Measurements from ENCODE around the gene SAFB2.

Gene SAFB2

DNA sequence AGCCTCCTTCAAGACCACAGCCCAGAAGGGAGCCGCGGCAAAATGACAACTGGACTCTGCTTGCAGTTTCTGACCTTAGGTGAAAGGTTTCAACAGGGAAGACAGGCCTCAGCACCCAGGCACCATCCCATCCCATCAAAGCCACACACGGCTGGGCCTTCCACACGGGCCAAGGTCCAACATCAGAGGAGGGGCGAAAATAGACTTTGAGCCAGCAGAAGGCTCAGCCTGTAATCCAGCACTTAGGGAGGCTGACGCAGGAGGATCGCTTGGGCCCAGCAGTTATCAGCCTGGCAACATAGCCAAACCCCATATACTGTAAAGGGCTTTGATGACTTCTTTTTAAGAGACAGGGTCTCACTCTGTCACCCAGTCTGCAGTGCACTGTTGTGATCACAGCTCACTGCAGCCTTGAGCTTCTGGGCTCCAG, 28.0 kb downstream of the SAFB2 start:
- POLR2A ChIA-PET, result no interaction called here
- no peaks in the 10 kb centered on the region for H3K9me3 ChIP-seq (ENCODE audit: control insufficient read depth, insufficient read depth, low read depth, low read length)
- H3K4me3 ChIP-seq (ENCODE audit: low read depth, low read length), result no peak overlapping the region
- no peak overlapping the region for H3K27ac ChIP-seq (ENCODE audit: extremely low read depth, low read depth, low read length)
- no peaks in the 10 kb centered on the region for H3K4me1 ChIP-seq (ENCODE audit: control insufficient read depth, insufficient read depth, low read length)
- CTCF ChIA-PET, result interaction anchor here (1.2 kb wide), 1 partner anchor 59 kb away, joined by 3 read pairs; no protein-coding TSS in a partner anchor
- peaks cover 30 to 98% of the 10 kb centered on the region in 2 experiments for H3K36me3 ChIP-seq (ENCODE audit: control insufficient read depth in 2 of 2, insufficient read depth in 1 of 2, low read length in 2 of 2)
- TF ChIP-seq YY2 (tag by site-specific recombination; IDR thresholded peaks at IDR 0.05), result no peak
- TF ChIP-seq, protein P1, sequence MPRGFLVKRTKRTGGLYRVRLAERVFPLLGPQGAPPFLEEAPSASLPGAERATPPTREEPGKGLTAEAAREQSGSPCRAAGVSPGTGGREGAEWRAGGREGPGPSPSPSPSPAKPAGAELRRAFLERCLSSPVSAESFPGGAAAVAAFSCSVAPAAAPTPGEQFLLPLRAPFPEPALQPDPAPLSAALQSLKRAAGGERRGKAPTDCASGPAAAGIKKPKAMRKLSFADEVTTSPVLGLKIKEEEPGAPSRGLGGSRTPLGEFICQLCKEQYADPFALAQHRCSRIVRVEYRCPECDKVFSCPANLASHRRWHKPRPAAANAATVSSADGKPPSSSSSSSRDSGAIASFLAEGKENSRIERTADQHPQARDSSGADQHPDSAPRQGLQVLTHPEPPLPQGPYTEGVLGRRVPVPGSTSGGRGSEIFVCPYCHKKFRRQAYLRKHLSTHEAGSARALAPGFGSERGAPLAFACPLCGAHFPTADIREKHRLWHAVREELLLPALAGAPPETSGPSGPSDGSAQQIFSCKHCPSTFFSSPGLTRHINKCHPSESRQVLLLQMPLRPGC (tag by site-specific recombination; IDR thresholded peaks at IDR 0.05), result no peak
- no peak for TF ChIP-seq OSR2 (tag by site-specific recombination; IDR thresholded peaks at IDR 0.05)
- TF ChIP-seq ZNF214 (tag by site-specific recombination; IDR thresholded peaks at IDR 0.05; ENCODE audit: borderline replicate concordance), result no peak
- no peak for TF ChIP-seq WT1 (tag by site-specific recombination; IDR thresholded peaks at IDR 0.05)
- no peak for TF ChIP-seq ZFP41 (tag by site-specific recombination; IDR thresholded peaks at IDR 0.05; ENCODE audit: borderline replicate concordance)
- TF ChIP-seq ZNF521 (tag by site-specific recombination; IDR thresholded peaks at IDR 0.05), result no peak
- no peak for TF ChIP-seq FEZF1 (tag by site-specific recombination; IDR thresholded peaks at IDR 0.05)
- no peak for TF ChIP-seq ZNF132 (tag by site-specific recombination; IDR thresholded peaks at IDR 0.05; ENCODE audit: borderline replicate concordance)
- TF ChIP-seq ZNF624 (tag by site-specific recombination; IDR thresholded peaks at IDR 0.05), result no peak
- TF ChIP-seq ZFHX2 (tag by site-specific recombination; conservative IDR thresholded peaks at IDR 0.05), result no peak
- no peak for TF ChIP-seq ZNF626 (tag by site-specific recombination; IDR thresholded peaks at IDR 0.05)
- no peak for TF ChIP-seq ZNF529 (tag by site-specific recombination; IDR thresholded peaks at IDR 0.05; ENCODE audit: insufficient replicate concordance)
- no peak for TF ChIP-seq SP3 (tag by site-specific recombination; IDR thresholded peaks at IDR 0.05)

DNA sequence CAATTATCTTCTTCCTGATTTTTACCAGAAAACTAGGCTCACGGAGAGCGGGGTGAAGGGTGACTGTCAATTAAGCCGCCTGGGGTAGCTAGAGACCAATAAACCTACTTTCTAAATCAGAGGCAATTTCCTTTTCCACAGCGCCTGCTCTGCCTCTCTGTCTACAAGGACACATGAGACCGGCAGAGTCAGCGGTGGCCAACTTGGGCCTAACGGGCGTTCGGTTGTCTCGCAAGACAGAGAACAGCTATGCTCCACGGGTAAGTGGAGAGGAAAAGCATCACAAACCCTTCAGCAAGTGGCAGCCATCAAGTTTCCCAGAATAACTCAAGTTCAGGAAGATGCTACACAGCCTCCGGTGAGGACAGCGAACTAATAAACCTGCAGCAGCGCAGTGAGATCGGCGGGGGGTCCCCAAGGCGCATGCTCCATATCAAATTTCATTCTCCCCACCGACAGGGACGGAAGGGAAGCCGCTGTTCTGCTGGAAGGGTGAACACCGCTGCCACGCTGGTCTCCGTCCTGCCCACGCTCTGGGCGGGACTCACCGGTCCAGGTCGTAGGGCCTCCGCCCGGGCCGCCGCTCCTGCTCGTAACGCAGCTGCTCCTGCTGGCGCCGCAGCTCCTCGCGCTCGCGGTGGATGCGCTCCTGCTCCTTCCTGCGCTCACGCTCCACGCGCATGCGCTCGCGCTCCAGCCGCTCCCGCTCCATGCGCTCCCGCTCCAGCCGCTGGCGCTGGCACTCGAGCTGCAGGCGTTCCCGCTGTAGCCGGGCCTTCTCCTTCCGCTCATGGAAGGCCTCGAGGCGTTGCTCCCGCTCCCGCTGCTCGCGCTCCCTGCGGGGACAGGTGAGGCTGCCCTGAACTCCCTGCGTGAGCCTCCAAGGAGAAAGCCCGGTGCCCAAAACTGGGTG, 29.0 kb downstream of the SAFB2 start:
- Histone ChIP-seq H3K9me3 (ENCODE audit: control insufficient read depth, insufficient read depth, low read depth, low read length) (no peaks in the 10 kb centered on the region), H3K36me3 (ENCODE audit: control insufficient read depth in 2 of 2, insufficient read depth in 1 of 2, low read length in 2 of 2) (peaks cover 23 to 98% of the 10 kb centered on the region in 2 experiments), H3K4me3 (ENCODE audit: low read depth, low read length) (no peak overlapping the region), H3K27ac (ENCODE audit: extremely low read depth, low read depth, low read length) (no peak overlapping the region), H3K4me1 (ENCODE audit: control insufficient read depth, insufficient read depth, low read length) (no peaks in the 10 kb centered on the region)
- TF ChIP-seq FEZF1 (tag by site-specific recombination; IDR thresholded peaks at IDR 0.05) (no peak), ZNF677 (tag by site-specific recombination; IDR thresholded peaks at IDR 0.05) (no peak), ZNF658 (tag by site-specific recombination; IDR thresholded peaks at IDR 0.05) (no peak), ZNF529 (tag by site-specific recombination; IDR thresholded peaks at IDR 0.05; ENCODE audit: insufficient replicate concordance) (no peak), ZBTB8A (tag by site-specific recombination; IDR thresholded peaks at IDR 0.05) (no peak), ZNF133 (tag by site-specific recombination; IDR thresholded peaks at IDR 0.05) (no peak), ZNF560 (tag by site-specific recombination; IDR thresholded peaks at IDR 0.05; ENCODE audit: borderline replicate concordance) (no peak), ZNF660 (tag by site-specific recombination; IDR thresholded peaks at IDR 0.05) (no peak), ZNF248 (tag by site-specific recombination; IDR thresholded peaks at IDR 0.05) (no peak), ZNF791 (tag by site-specific recombination; IDR thresholded peaks at IDR 0.05) (no peak)
- TF ChIP-seq, protein P2, sequence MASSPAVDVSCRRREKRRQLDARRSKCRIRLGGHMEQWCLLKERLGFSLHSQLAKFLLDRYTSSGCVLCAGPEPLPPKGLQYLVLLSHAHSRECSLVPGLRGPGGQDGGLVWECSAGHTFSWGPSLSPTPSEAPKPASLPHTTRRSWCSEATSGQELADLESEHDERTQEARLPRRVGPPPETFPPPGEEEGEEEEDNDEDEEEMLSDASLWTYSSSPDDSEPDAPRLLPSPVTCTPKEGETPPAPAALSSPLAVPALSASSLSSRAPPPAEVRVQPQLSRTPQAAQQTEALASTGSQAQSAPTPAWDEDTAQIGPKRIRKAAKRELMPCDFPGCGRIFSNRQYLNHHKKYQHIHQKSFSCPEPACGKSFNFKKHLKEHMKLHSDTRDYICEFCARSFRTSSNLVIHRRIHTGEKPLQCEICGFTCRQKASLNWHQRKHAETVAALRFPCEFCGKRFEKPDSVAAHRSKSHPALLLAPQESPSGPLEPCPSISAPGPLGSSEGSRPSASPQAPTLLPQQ (tag by site-specific recombination; IDR thresholded peaks at IDR 0.05), result no peak
- TF ChIP-seq, protein P3, sequence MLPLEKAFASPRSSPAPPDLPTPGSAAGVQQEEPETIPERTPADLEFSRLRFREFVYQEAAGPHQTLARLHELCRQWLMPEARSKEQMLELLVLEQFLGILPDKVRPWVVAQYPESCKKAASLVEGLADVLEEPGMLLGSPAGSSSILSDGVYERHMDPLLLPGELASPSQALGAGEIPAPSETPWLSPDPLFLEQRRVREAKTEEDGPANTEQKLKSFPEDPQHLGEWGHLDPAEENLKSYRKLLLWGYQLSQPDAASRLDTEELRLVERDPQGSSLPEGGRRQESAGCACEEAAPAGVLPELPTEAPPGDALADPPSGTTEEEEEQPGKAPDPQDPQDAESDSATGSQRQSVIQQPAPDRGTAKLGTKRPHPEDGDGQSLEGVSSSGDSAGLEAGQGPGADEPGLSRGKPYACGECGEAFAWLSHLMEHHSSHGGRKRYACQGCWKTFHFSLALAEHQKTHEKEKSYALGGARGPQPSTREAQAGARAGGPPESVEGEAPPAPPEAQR (tag by site-specific recombination; IDR thresholded peaks at IDR 0.05), result no peak
- TF ChIP-seq, protein P4, sequence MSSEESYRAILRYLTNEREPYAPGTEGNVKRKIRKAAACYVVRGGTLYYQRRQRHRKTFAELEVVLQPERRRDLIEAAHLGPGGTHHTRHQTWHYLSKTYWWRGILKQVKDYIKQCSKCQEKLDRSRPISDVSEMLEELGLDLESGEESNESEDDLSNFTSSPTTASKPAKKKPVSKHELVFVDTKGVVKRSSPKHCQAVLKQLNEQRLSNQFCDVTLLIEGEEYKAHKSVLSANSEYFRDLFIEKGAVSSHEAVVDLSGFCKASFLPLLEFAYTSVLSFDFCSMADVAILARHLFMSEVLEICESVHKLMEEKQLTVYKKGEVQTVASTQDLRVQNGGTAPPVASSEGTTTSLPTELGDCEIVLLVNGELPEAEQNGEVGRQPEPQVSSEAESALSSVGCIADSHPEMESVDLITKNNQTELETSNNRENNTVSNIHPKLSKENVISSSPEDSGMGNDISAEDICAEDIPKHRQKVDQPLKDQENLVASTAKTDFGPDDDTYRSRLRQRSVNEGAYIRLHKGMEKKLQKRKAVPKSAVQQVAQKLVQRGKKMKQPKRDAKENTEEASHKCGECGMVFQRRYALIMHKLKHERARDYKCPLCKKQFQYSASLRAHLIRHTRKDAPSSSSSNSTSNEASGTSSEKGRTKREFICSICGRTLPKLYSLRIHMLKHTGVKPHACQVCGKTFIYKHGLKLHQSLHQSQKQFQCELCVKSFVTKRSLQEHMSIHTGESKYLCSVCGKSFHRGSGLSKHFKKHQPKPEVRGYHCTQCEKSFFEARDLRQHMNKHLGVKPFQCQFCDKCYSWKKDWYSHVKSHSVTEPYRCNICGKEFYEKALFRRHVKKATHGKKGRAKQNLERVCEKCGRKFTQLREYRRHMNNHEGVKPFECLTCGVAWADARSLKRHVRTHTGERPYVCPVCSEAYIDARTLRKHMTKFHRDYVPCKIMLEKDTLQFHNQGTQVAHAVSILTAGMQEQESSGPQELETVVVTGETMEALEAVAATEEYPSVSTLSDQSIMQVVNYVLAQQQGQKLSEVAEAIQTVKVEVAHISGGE (tag by site-specific recombination; conservative IDR thresholded peaks at IDR 0.05; ENCODE audit: low read depth), result no peak
- TF ChIP-seq, protein P5, sequence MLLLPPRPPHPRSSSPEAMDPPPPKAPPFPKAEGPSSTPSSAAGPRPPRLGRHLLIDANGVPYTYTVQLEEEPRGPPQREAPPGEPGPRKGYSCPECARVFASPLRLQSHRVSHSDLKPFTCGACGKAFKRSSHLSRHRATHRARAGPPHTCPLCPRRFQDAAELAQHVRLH (tag by site-specific recombination; IDR thresholded peaks at IDR 0.05), result no peak
- CTCF ChIA-PET, result interaction anchor here (0.6 kb wide), 1 partner anchor 13 kb away, joined by 4 read pairs; no protein-coding TSS in a partner anchor
- POLR2A ChIA-PET, result no interaction called here
